K562 (cell line): Measurements from ENCODE around the gene CSF1. TPM values are rescaled to one million over a fixed set of nuclear protein-coding genes. Genes with fewer than 3 reads are reported as not detected.

ENCODE experiments used
- ATAC-seq: fragments of 200-7000 bp; cut with Tn5 transposase; 3 replicates; pipeline ENCODE4 v1.9.1; 2020; ENCODE audit warnings: moderate library complexity
- BruUV-seq: library from RNA; stranded (reverse); fragments of 400-500 nt; replicated peaks from 2 replicates; lab custom pipeline; 2021; lab: Mats Ljungman, UMichigan
- CTCF ChIA-PET: fragments of 300-600 bp; formaldehyde crosslinking; extraction: SDS; loops from one replicate; lab custom pipeline; 2021; ENCODE audit warnings: low intra/inter-chr PET ratio; lab: Yijun Ruan, JAX
- POLR2A ChIA-PET: fragments of 300-600, 350-650 bp; sonication (Branson Sonifier 250); formaldehyde crosslinking; extraction: SDS; loops from one replicate; lab custom pipeline; 2021; ENCODE audit warnings: antibody characterized with exemption, inconsistent platforms; lab: Yijun Ruan, JAX
- DNase-seq, 4 experiments: peaks; one replicate each; pipeline versions ENCODE4 v3.0.0 to v3.0.0-alpha.2; 2011 to 2018; ENCODE audit warnings: low spot score in 3 of 4, mixed read lengths in 3 of 4; ENCODE audit errors: extremely low read depth in 1 of 4
- FAIRE-seq: peaks from 2 replicates; lab custom pipeline; 2011; peaks lifted over from hg19 to GRCh38; lab: Jason Lieb, UNC
- H2AFZ ChIP-seq: 2 replicates; pipeline ENCODE4 v1.6.0; 2011; ENCODE audit warnings: low read depth, low read length, control low read depth, inconsistent platforms
- H3K27ac ChIP-seq: fragments of 200-600 bp; 3 replicates; pipeline ENCODE4 v1.8.0; 2011; ENCODE audit warnings: low read depth, mild to moderate bottlenecking, control low read depth, inconsistent platforms, low read length, moderate library complexity, mixed read lengths; ENCODE audit errors: extremely low read depth
- H3K27me3 ChIP-seq, 2 experiments: fragments of 300-600 bp in 1 of 2; 2 replicates in 1 of 2; 3 replicates in 1 of 2; pipeline versions ENCODE4 v1.6.0 to v1.8.0; 2011; ENCODE audit warnings: inconsistent platforms in 2 of 2, low read length in 2 of 2, mild to moderate bottlenecking in 1 of 2, mixed read lengths in 1 of 2, moderate library complexity in 1 of 2; ENCODE audit not compliant: control insufficient read depth in 2 of 2, insufficient read depth in 2 of 2
- H3K36me3 ChIP-seq: fragments of 300-600 bp; 3 replicates; pipeline ENCODE4 v1.8.0; 2011; ENCODE audit warnings: mild to moderate bottlenecking, low read length, inconsistent platforms; ENCODE audit not compliant: control insufficient read depth, insufficient read depth
- H3K4me1 ChIP-seq, 2 experiments: fragments of 200-600 bp in 1 of 2; replicated peaks in 1 of 2; 2 replicates in 1 of 2; 3 replicates in 1 of 2; pipeline versions ENCODE4 v1.5.1 to v1.8.0; 2011; ENCODE audit warnings: inconsistent platforms in 2 of 2, low read length in 2 of 2, mild to moderate bottlenecking in 1 of 2, mixed read lengths in 1 of 2, moderate library complexity in 1 of 2; ENCODE audit not compliant: control insufficient read depth in 2 of 2, insufficient read depth in 2 of 2
- H3K4me2 ChIP-seq: 2 replicates; pipeline ENCODE4 v1.6.1; 2011; ENCODE audit warnings: low read length, control low read depth, inconsistent platforms, mixed read lengths; ENCODE audit not compliant: insufficient read depth
- H3K4me3 ChIP-seq: fragments of 200-600 bp; sonication (generic), shearing (Covaris generic); 2 replicates; pipeline ENCODE4 v1.5.1; 2016; ENCODE audit warnings: control low read depth, inconsistent platforms
- H3K79me2 ChIP-seq: fragments of 200-600 bp; 3 replicates; pipeline ENCODE4 v1.8.0; 2011; ENCODE audit warnings: low read length, inconsistent platforms; ENCODE audit not compliant: control insufficient read depth, insufficient read depth
- H3K9ac ChIP-seq, 2 experiments: 2 replicates each; pipeline versions ENCODE4 v1.6.0 to v1.6.1; 2011; ENCODE audit warnings: low read depth in 2 of 2, low read length in 2 of 2, control low read depth in 1 of 2, inconsistent platforms in 1 of 2, mild to moderate bottlenecking in 1 of 2, mixed read lengths in 1 of 2; ENCODE audit not compliant: insufficient read depth in 1 of 2
- H3K9me1 ChIP-seq: one replicate; pipeline ENCODE4 v1.6.0; 2011; ENCODE audit warnings: inconsistent platforms, mild to moderate bottlenecking, low read length, moderate library complexity; ENCODE audit not compliant: control insufficient read depth, insufficient read depth
- H3K9me3 ChIP-seq: replicated peaks from 2 replicates; pipeline ENCODE4 v1.5.1; 2011; ENCODE audit warnings: low read depth, low read length, inconsistent platforms; ENCODE audit not compliant: control insufficient read depth, insufficient read depth
- H4K20me1 ChIP-seq: replicated peaks from 2 replicates; pipeline ENCODE4 v1.6.1; 2011; ENCODE audit warnings: low read length, inconsistent platforms, mixed read lengths; ENCODE audit not compliant: control insufficient read depth, insufficient read depth
- ATF6 ChIP-seq: sonication (generic); formaldehyde crosslinking; IDR thresholded peaks from 2 replicates; pipeline ENCODE4 v1.4.0; 2020; ENCODE audit warnings: mild to moderate bottlenecking, missing genetic modification reagents
- BCL6 ChIP-seq: fragments of 250-450 bp; sonication (Bioruptor Pico); IDR thresholded peaks from 2 replicates; pipeline ENCODE4 v1.4.0; 2020
- HNRNPK ChIP-seq: fragments of 200-400 bp; formaldehyde crosslinking; IDR thresholded peaks from one replicate; pipeline ENCODE4 v1.6.1; 2018; ENCODE audit warnings: mild to moderate bottlenecking, low read depth, low read length; ENCODE audit not compliant: poor library complexity, severe bottlenecking
- TBP ChIP-seq: optimal IDR thresholded peaks from 2 replicates; pipeline ENCODE3; 2011; ENCODE audit warnings: low read depth, low read length, improper control_type of control experiment
- TSC22D4 ChIP-seq: fragments of 450-650 bp; IDR thresholded peaks from 2 replicates; pipeline ENCODE4 v1.6.1; 2016; ENCODE audit warnings: missing genetic modification characterization, missing biosample characterization, control low read depth
- ZMIZ1 ChIP-seq, 2 experiments: fragments of 150-350 bp in 1 of 2; IDR thresholded peaks; 2 replicates each; pipeline ENCODE4 v1.6.1; 2012 to 2016; ENCODE audit warnings: low read depth in 2 of 2, low read length in 2 of 2, mild to moderate bottlenecking in 1 of 2, moderate library complexity in 1 of 2
- WGBS: fragments of 100-300 bp; shearing (Covaris generic); methylation state at CpG from one replicate; pipeline ENCODE4 v1.1.6; 2016; ENCODE audit warnings: low coverage, mixed read lengths; ENCODE audit not compliant: insufficient coverage; ENCODE audit errors: missing lambda C conversion rate; 5-methylcytosine and 5-hydroxymethylcytosine counted together
- in situ Hi-C: fragments of 300-500 bp; cut with MboI; formaldehyde crosslinking; loops from 4 replicates; pipeline ENCODE4 v1.15.0; 2018; ENCODE audit warnings: inconsistent platforms, mixed read lengths
- intact Hi-C: fragments of 100-400 bp; cut with micrococcal nuclease; formaldehyde crosslinking; loops from 2 replicates; pipeline ENCODE4 v1.14.2; 2022
- polyA plus RNA-seq, 8 experiments: library from polyadenylated mRNA; depleted of rRNA in 4 of 8; stranded (reverse) in 5 of 8; unstranded in 3 of 8; fragments of >200 nt; fragmentation: Nextera tagmentation in 2 of 8; fragmentation: Illumina TruSeq in 1 of 8; extraction: Ambion mirVana in 2 of 8; extraction: Trizol in 1 of 8; gene quantifications; 2 replicates each; pipeline versions ENCODE4 v1.2.1 to v1.2.3, GENCODE V29; 2011 to 2014; ENCODE audit warnings: inconsistent platforms in 1 of 8, missing spikeins in 1 of 8
- total RNA-seq, 7 experiments: library from RNA; depleted of rRNA in 6 of 7; stranded (reverse); fragments of >200 nt in 6 of 7; fragmentation: Illumina TruSeq in 2 of 7; extraction: Trizol in 2 of 7; gene quantifications; 2 replicates each; pipeline versions ENCODE4 v1.2.1 to v1.2.3, GENCODE V29; 2011 to 2021; ENCODE audit warnings: low replicate concordance in 1 of 7

The CSF1 gene
- total and polyA plus RNA-seq, 9 of the 15 experiments (the other 6 are each of a cell fraction or from before 2014, with no cell fraction given) = 0.18 to 11.8 (median 2.8) TPM

GRCh38 chr1:109932679-109933078 lies 22.0 kb downstream of the CSF1 start:
- no TSS peak for BruUV-seq
- Histone ChIP-seq H3K4me2 (no peak overlapping the region), H3K4me3 (no peak overlapping the region), H4K20me1 (no peaks in the 10 kb centered on the region), H3K79me2 (no peaks in the 10 kb centered on the region), H3K27me3 (no peaks in the 10 kb centered on the region), H3K9me1 (no peaks in the 10 kb centered on the region), H3K9me3 (peaks cover 4% of the 10 kb centered on the region; the same call in 1 of the 2 replicates), H3K36me3 (peaks cover 10% of the 10 kb centered on the region; the same call in 1 of the 3 replicates), H3K4me1 (peaks cover 15 to 24% of the 10 kb centered on the region in 2 experiments; a peak in 4 of 5 replicates), H3K9ac (no peak overlapping the region), H3K27ac (no peak overlapping the region)
- ChIA-PET POLR2A (interaction anchor here (0.6 to 1.4 kb wide), 3 partner anchors 10 to 53 kb away, joined by 3 to 4 read pairs (median 3); no protein-coding TSS in a partner anchor), CTCF (no interaction called here)
- ATAC-seq = no peak
- in situ Hi-C loops = no loop called here
- no peak for FAIRE-seq
- no peak for TF ChIP-seq BCL6 (CRISPR knock-in tag)
- 0 out of 2 replicates have a peak, but pooled peaks have one; percentile 45 for TF ChIP-seq ATF6 (CRISPR knock-in tag)
- no peak for TF ChIP-seq HNRNPK
- no peak for TF ChIP-seq TSC22D4 (tag)
- no peak for TF ChIP-seq TBP
- TF ChIP-seq ZMIZ1 (IDR thresholded peaks at IDR 0.05; ENCODE audit: low read depth in 2 of 2, low read length in 2 of 2) = no peak
- TF ChIP-seq, all 486 proteins: peak for 1
- no peak overlapping the region for H2AFZ ChIP-seq
- 62% methylated on average over 5 of the region's 5 CpGs for WGBS
- intact Hi-C loops = loop anchor here (5.0 kb wide), 1 partner anchor 50 kb away; the partner anchor contains the start of gene AHCYL1
- no peak for DNase-seq
